Measurements from ENCODE around the gene SAMD11. TPM values are rescaled to one million over a fixed set of nuclear protein-coding genes. Genes with fewer than 3 reads are reported as not detected.
A peak's percentile ranks its signal among the peaks of the same experiment; 100 is the strongest.
"Not testable (repeated sequence)": the region's sequence is repeated elsewhere in the genome, so short reads cannot be mapped to it uniquely, and the experiment has no call there.

The SAMD11 gene
- total RNA-seq, 4 donors from 2014 or later = 6.2 to 28.8 (median 13.9) TPM

GRCh38 chr1:982765-983436, 59.2 kb downstream of the SAMD11 start:
- intact Hi-C loops (cut with DNase I) = no loop called here
- no peaks in the 10 kb centered on the region for H3K9me3 ChIP-seq
- H3K4me1 ChIP-seq = peaks cover 4 to 8% (median 7%) of the 10 kb centered on the region in 4 donors
- H3K27ac ChIP-seq (replicated peaks in 1 of 4) = no peak overlapping the region
- no peak for DNase-seq (ENCODE audit: extremely low spot score)
- no peaks in the 10 kb centered on the region for H3K36me3 ChIP-seq
- 81% methylated on average over 28 of the region's 43 CpGs for WGBS
- no peak overlapping the region for H3K4me3 ChIP-seq
- peaks cover 0 to 71% (median 3%) of the 10 kb centered on the region in 4 donors for H3K27me3 ChIP-seq
- TF ChIP-seq POLR2AphosphoS5 (IDR thresholded peaks at IDR 0.05) = no peak

GRCh38 chr1:983798-984475, 60.2 kb downstream of the SAMD11 start:
- Histone ChIP-seq H3K9me3 (no peaks in the 10 kb centered on the region), H3K27me3 (peaks cover 0 to 61% (median 3%) of the 10 kb centered on the region in 4 donors), H3K36me3 (no peaks in the 10 kb centered on the region), H3K4me1 (peaks cover 4 to 8% (median 7%) of the 10 kb centered on the region in 4 donors), H3K27ac (replicated peaks in 1 of 4) (no peak overlapping the region), H3K4me3 (peak overlapping the region in 3 of 4 donors; percentile 22 to 42 (median 28))
- 16% methylated on average over 21 of the region's 29 CpGs for WGBS
- intact Hi-C loops (cut with DNase I) = loop anchor here (2.0 kb wide), 1 partner anchor 79 kb away; no protein-coding TSS in a partner anchor
- TF ChIP-seq POLR2A (IDR thresholded peaks at IDR 0.05; ENCODE audit: low read depth) (no peak), POLR2AphosphoS5 (IDR thresholded peaks at IDR 0.05) (no peak), CTCF (IDR thresholded peaks at IDR 0.05) (peak; percentile 70 to 99 (median 91)), EP300 (IDR thresholded peaks at IDR 0.05) (no peak)
- DNase-seq (ENCODE audit: extremely low spot score) = no peak

GRCh38 chr1:984476-984814, 60.7 kb downstream of the SAMD11 start:
- WGBS = 59% methylated on average over 12 of the region's 12 CpGs
- no peak for TF ChIP-seq POLR2AphosphoS5 (IDR thresholded peaks at IDR 0.05)
- peak in 1 of 3 experiments; percentile 19 for TF ChIP-seq CTCF (IDR thresholded peaks at IDR 0.05)
- no peak for TF ChIP-seq EP300 (IDR thresholded peaks at IDR 0.05)
- no peak for TF ChIP-seq POLR2A (IDR thresholded peaks at IDR 0.05; ENCODE audit: low read depth)
- no peaks in the 10 kb centered on the region for H3K9me3 ChIP-seq
- H3K27me3 ChIP-seq = peaks cover 0 to 56% (median 3%) of the 10 kb centered on the region in 4 donors
- peaks cover 4 to 8% (median 7%) of the 10 kb centered on the region in 4 donors for H3K4me1 ChIP-seq
- DNase-seq (ENCODE audit: extremely low spot score) = no peak
- no peaks in the 10 kb centered on the region for H3K36me3 ChIP-seq
- intact Hi-C loops (cut with DNase I) = loop anchor here (2.0 kb wide), 1 partner anchor 78 kb away; no protein-coding TSS in a partner anchor
- no peak overlapping the region for H3K27ac ChIP-seq (replicated peaks in 1 of 4)
- peak overlapping the region in 3 of 4 donors; percentile 22 to 42 (median 28) for H3K4me3 ChIP-seq

GRCh38 chr1:985126-985525, 61.4 kb downstream of the SAMD11 start:
- WGBS = 76% methylated on average over 12 of the region's 13 CpGs
- no peak overlapping the region for H3K4me3 ChIP-seq
- peaks cover 4 to 8% (median 7%) of the 10 kb centered on the region in 4 donors for H3K4me1 ChIP-seq
- peaks cover 0 to 49% (median 3%) of the 10 kb centered on the region in 4 donors for H3K27me3 ChIP-seq
- no peak for DNase-seq (ENCODE audit: extremely low spot score)
- intact Hi-C loops (cut with DNase I) = loop anchor here (2.0 kb wide), 1 partner anchor 78 kb away; no protein-coding TSS in a partner anchor
- no peaks in the 10 kb centered on the region for H3K36me3 ChIP-seq
- no peak for TF ChIP-seq POLR2AphosphoS5 (IDR thresholded peaks at IDR 0.05)
- TF ChIP-seq EP300 (IDR thresholded peaks at IDR 0.05) = no peak
- no peak for TF ChIP-seq POLR2A (IDR thresholded peaks at IDR 0.05; ENCODE audit: low read depth)
- no peak for TF ChIP-seq CTCF (IDR thresholded peaks at IDR 0.05)
- no peak overlapping the region for H3K27ac ChIP-seq (replicated peaks in 1 of 4)
- H3K9me3 ChIP-seq = no peaks in the 10 kb centered on the region

- DNase-seq (ENCODE audit: extremely low spot score); H3K4me3 ChIP-seq; H3K27ac ChIP-seq (replicated peaks in 1 of 4); H3K36me3 ChIP-seq; H3K4me1 ChIP-seq; intact Hi-C loops (cut with DNase I): not testable (repeated sequence)
- Histone ChIP-seq H3K9me3 (peaks cover 0 to 15% (median 11%) of the 10 kb centered on the region in 4 donors), H3K27me3 (peaks cover 0 to 25% (median 0%) of the 10 kb centered on the region in 4 donors)
- WGBS = 88% methylated on average over 5 of the region's 5 CpGs
These were observed 64.3 kb downstream of the SAMD11 start for GRCh38 chr1:988061-988460.

GRCh38 chr1:991275-991674, 67.6 kb downstream of the SAMD11 start:
- WGBS = 97% methylated on average over 6 of the region's 6 CpGs
- intact Hi-C loops (cut with DNase I); H3K4me1 ChIP-seq; H3K4me3 ChIP-seq; H3K27ac ChIP-seq (replicated peaks in 1 of 4); H3K27me3 ChIP-seq; H3K36me3 ChIP-seq; DNase-seq (ENCODE audit: extremely low spot score): not testable (repeated sequence)
- H3K9me3 ChIP-seq = peaks cover 0 to 15% (median 11%) of the 10 kb centered on the region in 4 donors
